Activated CD8-positive, alpha-beta T cell treated with anti-CD3 and anti-CD28 coated beads for 36 hours (primary cell): Measurements from ENCODE around the gene TMEM150B. TPM values are rescaled to one million over a fixed set of nuclear protein-coding genes. Genes with fewer than 3 reads are reported as not detected.

ENCODE experiments used
- ATAC-seq: fragments of 200-7000 bp; cut with Tn5 transposase; one replicate; pipeline ENCODE4 v1.10.0; 2021; ENCODE audit warnings: mild to moderate bottlenecking, moderate library complexity
- CTCF ChIA-PET: fragments of 350-600 bp; sonication (Branson Sonifier 250); formaldehyde crosslinking; loops from one replicate; lab custom pipeline; 2021; ENCODE audit warnings: antibody characterized with exemption; lab: Charles Lee
- POLR2A ChIA-PET: fragments of 350-600 bp; sonication (Branson Sonifier 250); formaldehyde crosslinking; loops from one replicate; lab custom pipeline; 2021; ENCODE audit warnings: antibody characterized with exemption; lab: Charles Lee
- DNase-seq: peaks from one replicate; pipeline ENCODE4 v3.0.0-alpha.2; 2020
- H3K27ac Mint-ChIP-seq: one replicate; pipeline ENCODE4 v1.8.0; 2021; ENCODE audit warnings: mild to moderate bottlenecking, mixed read lengths
- H3K27me3 Mint-ChIP-seq: one replicate; pipeline ENCODE4 v1.8.0; 2021; ENCODE audit warnings: mixed read lengths
- H3K36me3 Mint-ChIP-seq: one replicate; pipeline ENCODE4 v1.8.0; 2021; ENCODE audit warnings: low read depth, mixed read lengths
- H3K4me1 Mint-ChIP-seq: one replicate; pipeline ENCODE4 v1.8.0; 2021; ENCODE audit warnings: low read depth, mixed read lengths
- H3K4me3 Mint-ChIP-seq: one replicate; pipeline ENCODE4 v1.8.0; 2021; ENCODE audit warnings: mild to moderate bottlenecking, moderate library complexity, mixed read lengths
- H3K9me3 Mint-ChIP-seq: one replicate; pipeline ENCODE4 v1.8.0; 2021; ENCODE audit warnings: mixed read lengths
- intact Hi-C: fragments of 100-400 bp; cut with micrococcal nuclease; formaldehyde crosslinking; loops from one replicate; pipeline ENCODE4 v1.10.0; 2022
- total RNA-seq, 2 experiments: library from RNA; stranded (reverse); gene quantifications; one replicate each; pipeline ENCODE4 v1.2.3, GENCODE V29; 2021
- TF ChIP-seq, protein P1 (sequence below): fragments of 200-600 bp; IDR thresholded peaks from one replicate; pipeline ENCODE4 v1.8.0; 2022; ENCODE audit warnings: antibody characterized with exemption, mild to moderate bottlenecking

TMEM150B gene
- total RNA-seq, 2 experiments from 2014 or later, result not detected

DNA sequence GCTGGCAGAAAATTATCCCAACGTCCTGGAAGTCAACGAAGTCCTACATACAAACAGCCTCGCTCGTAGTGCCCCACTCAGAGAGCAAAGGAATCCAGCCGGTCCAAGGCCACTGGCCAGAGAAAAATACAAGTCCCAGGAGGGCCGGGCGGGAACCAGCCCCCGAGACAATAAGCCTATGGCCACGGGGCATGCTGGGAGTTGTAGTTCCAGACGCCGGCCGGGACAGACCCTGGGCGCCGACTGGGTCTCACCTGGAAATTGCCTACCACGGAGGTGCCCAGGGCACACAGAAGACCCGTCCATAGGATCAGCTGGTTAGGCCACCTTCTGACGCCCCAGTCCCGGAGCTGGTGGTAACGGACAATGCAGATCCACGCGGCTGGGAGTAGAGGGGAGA is 5.4 kb downstream of the TMEM150B start:
- no peaks in the 10 kb centered on the region for H3K36me3 Mint-ChIP-seq
- peaks cover 5% of the 10 kb centered on the region for H3K27me3 Mint-ChIP-seq
- ChIA-PET POLR2A (no interaction called here), CTCF (interaction anchor here (1.1 to 2.8 kb wide), 2 partner anchors 18 kb away, joined by 3 to 8 read pairs; no protein-coding TSS in a partner anchor)
- H3K4me3 Mint-ChIP-seq, result no peak overlapping the region
- intact Hi-C loops, result no loop called here
- H3K4me1 Mint-ChIP-seq, result no peaks in the 10 kb centered on the region
- no peak for ATAC-seq
- no peaks in the 10 kb centered on the region for H3K9me3 Mint-ChIP-seq
- TF ChIP-seq, protein P1, sequence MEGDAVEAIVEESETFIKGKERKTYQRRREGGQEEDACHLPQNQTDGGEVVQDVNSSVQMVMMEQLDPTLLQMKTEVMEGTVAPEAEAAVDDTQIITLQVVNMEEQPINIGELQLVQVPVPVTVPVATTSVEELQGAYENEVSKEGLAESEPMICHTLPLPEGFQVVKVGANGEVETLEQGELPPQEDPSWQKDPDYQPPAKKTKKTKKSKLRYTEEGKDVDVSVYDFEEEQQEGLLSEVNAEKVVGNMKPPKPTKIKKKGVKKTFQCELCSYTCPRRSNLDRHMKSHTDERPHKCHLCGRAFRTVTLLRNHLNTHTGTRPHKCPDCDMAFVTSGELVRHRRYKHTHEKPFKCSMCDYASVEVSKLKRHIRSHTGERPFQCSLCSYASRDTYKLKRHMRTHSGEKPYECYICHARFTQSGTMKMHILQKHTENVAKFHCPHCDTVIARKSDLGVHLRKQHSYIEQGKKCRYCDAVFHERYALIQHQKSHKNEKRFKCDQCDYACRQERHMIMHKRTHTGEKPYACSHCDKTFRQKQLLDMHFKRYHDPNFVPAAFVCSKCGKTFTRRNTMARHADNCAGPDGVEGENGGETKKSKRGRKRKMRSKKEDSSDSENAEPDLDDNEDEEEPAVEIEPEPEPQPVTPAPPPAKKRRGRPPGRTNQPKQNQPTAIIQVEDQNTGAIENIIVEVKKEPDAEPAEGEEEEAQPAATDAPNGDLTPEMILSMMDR, result no peak
- DNase-seq, result no peak
- H3K27ac Mint-ChIP-seq, result no peak overlapping the region

DNA sequence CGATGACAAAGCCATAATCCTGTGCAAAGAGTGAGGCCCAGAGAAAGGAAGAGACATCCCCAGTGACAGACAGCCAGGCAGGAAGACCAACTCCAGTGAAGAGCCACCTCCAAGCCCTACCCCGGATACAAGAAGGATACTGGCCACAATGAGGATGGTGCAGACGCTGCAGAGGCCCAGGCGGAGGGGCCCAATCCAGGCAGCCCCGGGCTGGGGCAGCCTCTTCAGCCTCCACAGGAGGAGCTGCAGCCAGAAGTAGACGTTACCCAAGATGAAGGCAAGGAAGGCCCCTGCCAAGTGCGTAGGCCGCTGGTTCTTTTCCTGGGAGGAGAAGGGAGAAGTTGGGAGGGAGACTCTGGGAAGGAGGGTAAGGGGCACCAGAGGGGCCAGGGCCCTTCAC is 8.5 kb downstream of the TMEM150B start:
- DNase-seq (no peak), ATAC-seq (no peak)
- Mint-ChIP-seq H3K9me3 (no peaks in the 10 kb centered on the region), H3K4me3 (no peak overlapping the region), H3K27me3 (no peaks in the 10 kb centered on the region), H3K4me1 (no peaks in the 10 kb centered on the region), H3K27ac (no peak overlapping the region), H3K36me3 (no peaks in the 10 kb centered on the region)
- ChIA-PET CTCF (interaction anchor here (1.9 kb wide), 1 partner anchor 15 kb away, joined by 10 read pairs; no protein-coding TSS in a partner anchor), POLR2A (no interaction called here)
- TF ChIP-seq, protein P1, result no peak
- intact Hi-C loops, result no loop called here

DNA sequence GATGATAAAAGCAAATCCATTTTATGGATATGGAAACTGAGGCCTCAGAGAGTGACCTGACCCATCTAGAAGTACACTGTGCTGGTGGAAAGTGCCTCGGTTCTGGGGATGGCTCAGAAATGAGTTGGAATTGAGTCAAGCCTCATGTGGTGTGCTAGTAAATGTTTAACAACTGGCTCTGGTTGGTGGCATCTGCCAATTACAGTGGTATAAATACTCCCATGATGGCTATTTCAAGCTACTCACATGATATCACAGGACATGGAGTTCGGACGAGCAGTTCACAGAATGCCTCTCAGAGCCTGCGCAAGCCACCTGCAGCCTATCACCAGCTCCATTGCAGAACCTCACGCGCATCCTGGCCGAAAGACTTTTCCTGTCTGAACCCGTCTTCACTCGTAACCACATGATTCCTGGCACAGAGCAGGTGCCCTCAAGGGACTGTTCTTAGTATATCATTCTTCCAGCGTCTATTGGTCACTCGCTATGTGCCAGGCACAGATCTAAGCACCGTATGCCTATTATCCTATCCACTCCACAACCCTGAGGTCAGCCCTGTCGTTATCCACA is 9.1 kb downstream of the TMEM150B start:
- TF ChIP-seq, protein P1, result no peak
- no peaks in the 10 kb centered on the region for H3K9me3 Mint-ChIP-seq
- CTCF ChIA-PET, result no interaction called here
- POLR2A ChIA-PET, result interaction anchor here (1.2 kb wide), 1 partner anchor 33 kb away, joined by 3 read pairs; no protein-coding TSS in a partner anchor
- intact Hi-C loops, result no loop called here
- no peak overlapping the region for H3K4me3 Mint-ChIP-seq
- no peak overlapping the region for H3K27ac Mint-ChIP-seq
- no peak for ATAC-seq
- no peaks in the 10 kb centered on the region for H3K36me3 Mint-ChIP-seq
- no peaks in the 10 kb centered on the region for H3K4me1 Mint-ChIP-seq
- no peak for DNase-seq
- no peaks in the 10 kb centered on the region for H3K27me3 Mint-ChIP-seq

DNA sequence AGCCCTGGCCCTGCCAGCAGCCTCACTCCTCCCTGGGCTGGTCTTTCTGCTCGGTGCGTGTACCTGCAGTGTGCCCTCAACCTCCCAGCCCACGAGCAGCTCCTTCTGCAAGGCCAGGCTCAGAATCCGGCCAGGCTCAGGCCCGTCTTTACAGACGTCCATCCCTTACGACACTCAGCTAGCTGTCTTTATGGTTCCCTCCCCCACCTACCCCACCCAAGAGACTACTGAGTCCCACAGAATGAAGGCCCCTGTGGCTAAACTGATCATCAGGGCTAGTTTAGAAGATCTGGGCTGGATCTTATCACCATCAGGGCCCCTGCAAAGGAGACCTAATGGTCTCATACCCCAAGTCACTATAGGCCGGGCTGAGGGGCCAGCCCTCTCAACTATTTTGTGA is 10.7 kb downstream of the TMEM150B start:
- intact Hi-C loops, result no loop called here
- H3K36me3 Mint-ChIP-seq, result no peaks in the 10 kb centered on the region
- ATAC-seq (peak; percentile 24), DNase-seq (no peak)
- H3K27ac Mint-ChIP-seq, result no peak overlapping the region
- H3K4me3 Mint-ChIP-seq, result no peak overlapping the region
- no peaks in the 10 kb centered on the region for H3K4me1 Mint-ChIP-seq
- no peaks in the 10 kb centered on the region for H3K9me3 Mint-ChIP-seq
- ChIA-PET CTCF (interaction anchor here (1.9 kb wide), 1 partner anchor 13 kb away, joined by 7 read pairs; no protein-coding TSS in a partner anchor), POLR2A (interaction anchor here (1.4 kb wide), 1 partner anchor 13 kb away, joined by 4 read pairs; no protein-coding TSS in a partner anchor)
- TF ChIP-seq, protein P1, result no peak
- H3K27me3 Mint-ChIP-seq, result no peaks in the 10 kb centered on the region
